Nasal cavity respiratory epithelium epithelial cell of viscerocranial mucosa (primary cell): Measurements from ENCODE around the gene CDO1. TPM values are rescaled to one million over a fixed set of nuclear protein-coding genes. Genes with fewer than 3 reads are reported as not detected.

Experiments
- total RNA-seq: library from RNA; depleted of rRNA; stranded (reverse); fragments of >200 nt; gene quantifications from 2 replicates; pipeline ENCODE4 v1.2.3, GENCODE V29; 2014

Gene CDO1
- total RNA-seq: not detected in 2 replicates

DNA sequence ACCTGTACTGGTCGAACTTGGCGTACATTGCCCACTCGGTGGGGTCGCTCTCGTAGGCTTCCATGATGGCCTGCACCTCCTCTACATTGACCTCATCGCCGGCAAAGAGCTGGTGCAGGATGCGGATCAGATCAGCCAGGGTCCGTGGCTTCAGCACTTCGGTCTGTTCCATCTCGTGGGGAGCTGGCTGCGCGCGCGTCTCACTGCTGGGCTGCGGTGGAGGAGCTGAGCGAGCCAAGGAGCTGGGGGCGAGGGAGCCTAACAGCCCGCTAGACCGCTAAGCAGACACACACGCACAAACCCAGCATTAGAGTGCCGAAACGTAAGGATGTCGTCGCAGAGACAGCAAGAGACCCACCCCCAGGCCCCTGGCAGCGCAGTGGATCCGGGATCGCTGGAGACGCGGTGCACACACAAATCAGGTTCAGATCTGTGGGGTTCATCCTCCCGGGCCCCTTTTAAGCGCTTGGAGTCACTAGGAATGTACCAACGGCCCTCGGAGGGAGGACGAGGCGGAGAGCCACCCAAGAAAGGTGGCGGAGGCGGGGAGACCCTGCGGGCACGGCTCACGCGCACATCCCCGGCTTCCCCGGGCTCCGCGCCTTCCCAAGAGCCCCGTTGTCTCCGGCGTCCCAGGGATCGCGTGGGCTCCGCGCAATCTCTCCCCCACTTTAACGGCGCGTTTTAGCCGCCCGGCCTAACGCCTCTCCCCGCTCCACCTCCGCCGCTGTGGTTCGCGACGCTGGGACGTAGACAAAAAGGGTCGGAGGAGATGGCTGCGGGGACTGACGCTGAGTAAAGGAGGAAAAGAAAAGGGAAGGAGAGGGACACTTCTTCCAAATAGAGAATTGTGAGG is at the start of gene CDO1:
CDO1 (minus strand) TSS at position 434 of the 856 bp plus-strand sequence; CDS start at position 172, 262 bp downstream.

DNA sequence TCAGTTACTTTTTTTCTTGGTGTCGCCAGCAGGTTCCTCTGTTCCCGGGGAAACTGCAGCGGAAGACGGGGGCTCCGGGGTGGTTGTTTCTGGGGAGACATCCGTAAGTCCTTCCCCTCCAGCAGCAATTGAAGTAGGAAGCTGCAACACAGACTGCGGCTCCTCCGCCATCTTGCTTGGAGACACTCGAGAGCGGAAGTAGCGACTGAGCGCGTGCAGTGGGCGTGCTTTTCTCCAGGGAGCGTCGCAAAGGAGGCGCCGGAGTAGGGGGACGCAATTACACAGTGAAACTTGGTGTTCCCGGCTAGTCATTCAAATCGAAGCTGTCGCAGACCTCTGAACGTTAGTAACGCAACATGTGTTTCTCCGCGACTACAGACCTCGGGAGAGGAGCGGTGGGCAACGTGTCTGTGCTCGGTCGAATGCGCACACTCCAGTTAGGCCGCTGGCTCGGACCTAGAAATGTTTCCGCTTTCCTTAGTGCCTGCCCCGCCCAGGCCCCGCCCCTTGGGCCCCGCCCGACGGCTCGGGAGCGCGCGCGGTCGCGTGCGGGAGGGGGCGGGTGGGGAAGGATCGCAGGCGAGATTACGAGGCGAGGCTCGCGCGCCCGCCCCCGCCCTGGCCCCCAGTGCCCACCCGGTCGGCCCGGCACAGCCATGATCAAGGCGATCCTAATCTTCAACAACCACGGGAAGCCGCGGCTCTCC is 25.1 kb upstream of the CDO1 start, which contains the start of the genes AP3S1 and ATG12:
AP3S1 (plus strand) TSS at position 554 of the 707 bp plus-strand sequence; CDS start at position 657, 103 bp downstream.
ATG12 (minus strand) TSS at position 184 of the 707 bp plus-strand sequence; CDS start at position 171, 13 bp downstream.

Other genes starting within 250 kb of the CDO1 start
- gene TICAM2, start 214.2 kb downstream of the CDO1 start, total RNA-seq: under 0.01 and 0.50 TPM in 2 replicates
- 93.0 and 118 TPM in 2 replicates for gene TMED7, start 190.6 kb downstream of the CDO1 start, total RNA-seq
- 51.3 and 53.9 TPM in 2 replicates for gene ATG12, start 24.9 kb upstream of the CDO1 start, total RNA-seq
- gene AP3S1, start 25.3 kb upstream of the CDO1 start, total RNA-seq: 87.3 and 149 TPM in 2 replicates
- gene LVRN, start 145.8 kb upstream of the CDO1 start, total RNA-seq: 0.34 and 0.36 TPM in 2 replicates
- gene ARL14EPL, start 215.8 kb upstream of the CDO1 start, total RNA-seq: not detected in 2 replicates